Trophoblast cell (in vitro differentiated cells and primary cell): ENCODE data around the gene AMOTL2.

Experiments used
- DNase-seq, 2 donors: peaks; one replicate each; pipeline ENCODE4 v3.0.0-alpha.2; 2016
- H2AFZ ChIP-seq: 2 replicates; pipeline ENCODE4 v1.6.1; 2013; ENCODE audit warnings: low read length, moderate library complexity, mild to moderate bottlenecking; ENCODE audit not compliant: insufficient read depth, poor library complexity
- H2AK5ac ChIP-seq: 2 replicates; pipeline ENCODE4 v1.6.1; 2013; ENCODE audit warnings: mild to moderate bottlenecking, low read length
- H2BK120ac ChIP-seq: 2 replicates; pipeline ENCODE4 v1.6.1; 2013; ENCODE audit warnings: low read length, mild to moderate bottlenecking, moderate library complexity; ENCODE audit not compliant: insufficient read depth, poor library complexity
- H2BK12ac ChIP-seq: 2 replicates; pipeline ENCODE4 v1.6.1; 2013; ENCODE audit warnings: mild to moderate bottlenecking, low read length, moderate library complexity
- H2BK5ac ChIP-seq: 2 replicates; pipeline ENCODE4 v1.6.1; 2013; ENCODE audit warnings: low read length, low read depth, moderate library complexity, mild to moderate bottlenecking; ENCODE audit not compliant: poor library complexity
- H3K14ac ChIP-seq: 2 replicates; pipeline ENCODE4 v1.6.1; 2013; ENCODE audit warnings: mild to moderate bottlenecking, low read length
- H3K18ac ChIP-seq: 2 replicates; pipeline ENCODE4 v1.6.1; 2013; ENCODE audit warnings: mild to moderate bottlenecking, low read length
- H3K23ac ChIP-seq: 2 replicates; pipeline ENCODE4 v1.6.1; 2013; ENCODE audit warnings: low read length
- H3K27ac ChIP-seq: 2 replicates; pipeline ENCODE4 v1.5.1; 2013; ENCODE audit warnings: low read depth, mild to moderate bottlenecking, inconsistent platforms, low read length, moderate library complexity
- H3K27me3 ChIP-seq: 2 replicates; pipeline ENCODE4 v1.6.1; 2013; ENCODE audit warnings: inconsistent platforms, mild to moderate bottlenecking, low read length, moderate library complexity; ENCODE audit not compliant: insufficient read depth
- H3K36me3 ChIP-seq, 2 experiments: 1 replicate in 1 of 2; 2 replicates in 1 of 2; pipeline ENCODE4 v1.6.1; 2013; ENCODE audit warnings: low read length in 2 of 2, mild to moderate bottlenecking in 2 of 2, moderate library complexity in 1 of 2; ENCODE audit not compliant: insufficient read depth in 2 of 2, control insufficient read depth in 1 of 2
- H3K4ac ChIP-seq: 2 replicates; pipeline ENCODE4 v1.6.1; 2013; ENCODE audit warnings: low read depth, mild to moderate bottlenecking, low read length, moderate library complexity
- H3K4me1 ChIP-seq, 2 experiments: 1 replicate in 1 of 2; 2 replicates in 1 of 2; pipeline ENCODE4 v1.6.1; 2013; ENCODE audit warnings: low read length in 2 of 2, mild to moderate bottlenecking in 2 of 2, moderate library complexity in 1 of 2; ENCODE audit not compliant: insufficient read depth in 2 of 2, control insufficient read depth in 1 of 2
- H3K4me2 ChIP-seq: 2 replicates; pipeline ENCODE4 v1.6.1; 2013; ENCODE audit warnings: inconsistent platforms, mild to moderate bottlenecking, low read length, moderate library complexity
- H3K4me3 ChIP-seq: 2 replicates; pipeline ENCODE4 v1.5.1; 2013; ENCODE audit warnings: mild to moderate bottlenecking, low read depth, low read length, inconsistent platforms
- H3K79me1 ChIP-seq: one replicate; pipeline ENCODE4 v1.6.1; 2013; ENCODE audit warnings: low read length
- H3K79me2 ChIP-seq: 2 replicates; pipeline ENCODE4 v1.6.1; 2013; ENCODE audit warnings: low read length, mild to moderate bottlenecking; ENCODE audit not compliant: control insufficient read depth, insufficient read depth, poor library complexity
- H3K9ac ChIP-seq: 2 replicates; pipeline ENCODE4 v1.6.1; 2013; ENCODE audit warnings: mild to moderate bottlenecking, low read length
- H3K9me3 ChIP-seq: 2 replicates; pipeline ENCODE4 v1.6.1; 2013; ENCODE audit warnings: low read depth, mild to moderate bottlenecking, control low read depth, inconsistent platforms, low read length; ENCODE audit not compliant: insufficient read depth
- H4K12ac ChIP-seq: 2 replicates; pipeline ENCODE4 v1.6.1; 2013; ENCODE audit warnings: low read depth, mild to moderate bottlenecking, low read length, moderate library complexity
- H4K8ac ChIP-seq: 2 replicates; pipeline ENCODE4 v1.6.1; 2013; ENCODE audit warnings: low read depth, mild to moderate bottlenecking, low read length, moderate library complexity
- H4K91ac ChIP-seq: one replicate; pipeline ENCODE4 v1.6.1; 2013; ENCODE audit warnings: low read depth, mild to moderate bottlenecking, low read length, moderate library complexity
- WGBS: extraction: QIAGEN DNeasy Blood & Tissue Kit; methylation state at CpG from one replicate; pipeline ENCODE4 v1.1.7; 2013; ENCODE audit warnings: missing lambda C conversion rate; ENCODE audit not compliant: insufficient read length, insufficient coverage; ENCODE audit errors: extremely low coverage; 5-methylcytosine and 5-hydroxymethylcytosine counted together

AMOTL2 gene

GRCh38 chr3:134318166-134318565, 56.1 kb downstream of the AMOTL2 start:
- Histone ChIP-seq H2AFZ (no peak overlapping the region), H4K8ac (no peak overlapping the region), H3K9me3 (no peaks in the 10 kb centered on the region), H4K12ac (no peak overlapping the region), H3K18ac (no peak overlapping the region), H3K23ac (no peak overlapping the region), H3K4me2 (no peak overlapping the region), H2AK5ac (no peak overlapping the region), H3K79me2 (peaks cover 10% of the 10 kb centered on the region), H2BK120ac (no peak overlapping the region), H3K4me1 (peaks cover 25 to 29% of the 10 kb centered on the region in 2 experiments), H2BK5ac (no peak overlapping the region), H2BK12ac (no peak overlapping the region), H3K4ac (no peak overlapping the region), H4K91ac (no peak overlapping the region), H3K14ac (no peak overlapping the region), H3K27me3 (no peaks in the 10 kb centered on the region), H3K4me3 (no peak overlapping the region), H3K79me1 (peaks cover 35% of the 10 kb centered on the region), H3K9ac (no peak overlapping the region), H3K27ac (no peak overlapping the region), H3K36me3 (no peaks in the 10 kb centered on the region)
- WGBS, result no CpG with 5 or more reads among the region's 2 CpGs
- peak in 1 of 2 donors; percentile 73 for DNase-seq

GRCh38 chr3:134317106-134317947, 56.9 kb downstream of the AMOTL2 start:
- H4K8ac ChIP-seq, result no peak overlapping the region
- no peaks in the 10 kb centered on the region for H3K27me3 ChIP-seq
- H3K79me1 ChIP-seq, result peaks cover 40% of the 10 kb centered on the region
- H2BK12ac ChIP-seq, result peak overlapping the region; percentile 43
- H4K91ac ChIP-seq, result peak overlapping the region; percentile 58
- H3K9ac ChIP-seq, result no peak overlapping the region
- H3K14ac ChIP-seq, result peak overlapping the region; percentile 24
- H3K18ac ChIP-seq, result no peak overlapping the region
- H3K36me3 ChIP-seq, result no peaks in the 10 kb centered on the region
- no peak overlapping the region for H3K27ac ChIP-seq
- no peak overlapping the region for H3K4me2 ChIP-seq
- no peak overlapping the region for H3K23ac ChIP-seq
- WGBS, result no CpG with 5 or more reads among the region's 6 CpGs
- H2AFZ ChIP-seq, result no peak overlapping the region
- peaks cover 14% of the 10 kb centered on the region for H3K79me2 ChIP-seq
- H3K4me3 ChIP-seq, result no peak overlapping the region
- no peak overlapping the region for H4K12ac ChIP-seq
- H2AK5ac ChIP-seq, result peak overlapping the region; percentile 39
- peak; percentile 70 to 80 for DNase-seq
- H3K9me3 ChIP-seq, result no peaks in the 10 kb centered on the region
- H2BK120ac ChIP-seq, result peak overlapping the region; percentile 26
- H2BK5ac ChIP-seq, result no peak overlapping the region
- peak overlapping the region; percentile 16 for H3K4ac ChIP-seq
- H3K4me1 ChIP-seq, result peaks cover 32 to 36% of the 10 kb centered on the region in 2 experiments

- Histone ChIP-seq H3K27ac (peak overlapping the region; percentile 97), H3K4me2 (no peak overlapping the region), H2AFZ (no peak overlapping the region), H3K27me3 (no peaks in the 10 kb centered on the region), H3K79me1 (peaks cover 49% of the 10 kb centered on the region), H3K79me2 (peaks cover 13% of the 10 kb centered on the region), H3K9me3 (no peaks in the 10 kb centered on the region), H2AK5ac (peak overlapping the region; percentile 65), H2BK120ac (peak overlapping the region; percentile 80), H2BK5ac (peak overlapping the region; percentile 81), H3K9ac (no peak overlapping the region), H3K4me3 (no peak overlapping the region), H4K8ac (peak overlapping the region; percentile 3), H4K91ac (peak overlapping the region; percentile 53), H3K4ac (peak overlapping the region; percentile 6), H3K23ac (no peak overlapping the region), H3K36me3 (no peaks in the 10 kb centered on the region), H3K4me1 (peaks cover 37 to 41% of the 10 kb centered on the region in 2 experiments), H3K14ac (peak overlapping the region; percentile 25), H3K18ac (peak overlapping the region; percentile 45), H4K12ac (no peak overlapping the region), H2BK12ac (peak overlapping the region; percentile 95)
- WGBS, result no CpG with 5 or more reads among the region's 14 CpGs
- DNase-seq, result peak in 1 of 2 donors; percentile 47
Observed at GRCh38 chr3:134315286-134316106, 58.8 kb downstream of the AMOTL2 start.

GRCh38 chr3:134314588-134315285, 59.5 kb downstream of the AMOTL2 start:
- Histone ChIP-seq H3K18ac (peak overlapping the region; percentile 97), H3K79me1 (peaks cover 54% of the 10 kb centered on the region), H2BK5ac (peak overlapping the region; percentile 12), H3K4me1 (peaks cover 39 to 44% of the 10 kb centered on the region in 2 experiments), H2AFZ (no peak overlapping the region), H3K9ac (no peak overlapping the region), H3K23ac (no peak overlapping the region), H4K91ac (peak overlapping the region; percentile 99), H3K4me3 (no peak overlapping the region), H2BK120ac (peak overlapping the region; percentile 40), H3K79me2 (peaks cover 13% of the 10 kb centered on the region), H3K27me3 (no peaks in the 10 kb centered on the region), H3K27ac (peak overlapping the region; percentile 97), H4K12ac (no peak overlapping the region), H3K14ac (peak overlapping the region; percentile 100), H3K36me3 (no peaks in the 10 kb centered on the region), H3K9me3 (no peaks in the 10 kb centered on the region), H3K4ac (peak overlapping the region; percentile 9), H3K4me2 (no peak overlapping the region), H4K8ac (peak overlapping the region; percentile 95), H2BK12ac (peak overlapping the region; percentile 7), H2AK5ac (peak overlapping the region; percentile 44)
- no peak for DNase-seq
- no CpG with 5 or more reads among the region's 6 CpGs for WGBS
